ENCODE results near the gene SCGB2A2. TPM values are rescaled to one million over a fixed set of nuclear protein-coding genes. Genes with fewer than 3 reads are reported as not detected.

The SCGB2A2 gene
- total and polyA plus RNA-seq, 10 of the 15 experiments (the other 5 are each of a cell fraction or from before 2014, with no cell fraction given) = not detected

DNA sequence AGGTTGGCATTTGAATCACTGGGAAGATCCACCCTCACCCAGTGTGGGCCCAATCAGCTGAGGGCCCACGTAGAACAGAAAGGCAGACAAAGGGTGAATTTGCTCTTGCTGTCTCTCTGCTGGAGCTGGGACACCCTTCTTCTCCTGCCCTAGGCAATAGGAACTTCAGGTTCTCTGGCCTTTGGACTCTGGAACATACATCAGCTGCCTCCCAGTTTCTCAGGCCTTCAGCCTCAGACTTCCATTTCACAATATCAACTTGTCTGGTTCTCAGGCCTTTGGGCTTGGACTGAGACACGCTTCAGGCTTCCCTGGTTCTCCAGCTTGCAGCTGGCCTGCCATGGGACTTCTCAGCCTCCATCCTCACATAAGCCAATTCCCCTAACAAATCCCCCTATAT is 52.6 kb downstream of the SCGB2A2 start:
- Histone ChIP-seq H3K9me3 (replicated peaks; ENCODE audit: control insufficient read depth, insufficient read depth, low read length) (no peaks in the 10 kb centered on the region), H3K9ac (ENCODE audit: control insufficient read depth, insufficient read depth, low read length) (no peak overlapping the region), H3K36me3 (ENCODE audit: control insufficient read depth in 2 of 2, insufficient read depth in 2 of 2, low read length in 1 of 2) (no peaks in the 10 kb centered on the region), H3K4me3 (no peak overlapping the region), H3K27ac (ENCODE audit: control insufficient read depth, insufficient read depth) (no peak overlapping the region), H3K4me1 (ENCODE audit: control insufficient read depth, insufficient read depth, low read length) (no peaks in the 10 kb centered on the region), H3K79me2 (ENCODE audit: control insufficient read depth, insufficient read depth, low read length) (no peaks in the 10 kb centered on the region), H3K27me3 (replicated peaks in 1 of 2; ENCODE audit: control insufficient read depth in 2 of 2, insufficient read depth in 2 of 2, low read length in 1 of 2) (no peaks in the 10 kb centered on the region; a peak in 2 of 4 replicates), H2AFZ (ENCODE audit: control insufficient read depth, low read depth, low read length) (no peak overlapping the region), H3K4me2 (ENCODE audit: control insufficient read depth, insufficient read depth) (no peak overlapping the region), H4K20me1 (ENCODE audit: control insufficient read depth, insufficient read depth) (0 out of 2 replicates have a peak, but pooled peaks cover 2% of the 10 kb centered on the region)
- FAIRE-seq (no peak), ATAC-seq (no peak), DNase-seq (ENCODE audit: low read depth, low spot score) (no peak)
- ChIA-PET CTCF (interaction anchor here (1.0 to 3.3 kb wide), 7 partner anchors 9 to 215 kb away, joined by 3 to 15 read pairs (median 5); no protein-coding TSS in a partner anchor), SMC1A (ENCODE audit: uncharacterized antibody, unreplicated experiment) (interaction anchor here (0.9 to 1.4 kb wide), 5 partner anchors 9 to 241 kb away, joined by 3 to 4 read pairs (median 4); partner anchors contain the start of gene ASRGL1), POLR2A (no interaction called here), RAD21 (ENCODE audit: unreplicated experiment) (no interaction called here)
- intact Hi-C loops (cut with micrococcal nuclease; ENCODE audit: unreplicated experiment) = no loop called here
- BruUV-seq (replicated peaks) = no TSS peak
- TF ChIP-seq ZBED1 (IDR thresholded peaks at IDR 0.05; ENCODE audit: borderline replicate concordance) (no peak), ASH2L (IDR thresholded peaks at IDR 0.05; ENCODE audit: borderline replicate concordance, low read depth) (no peak), STAT3 (IDR thresholded peaks at IDR 0.05; ENCODE audit: low read depth, low read length) (no peak)
- TF ChIP-seq, protein P1, sequence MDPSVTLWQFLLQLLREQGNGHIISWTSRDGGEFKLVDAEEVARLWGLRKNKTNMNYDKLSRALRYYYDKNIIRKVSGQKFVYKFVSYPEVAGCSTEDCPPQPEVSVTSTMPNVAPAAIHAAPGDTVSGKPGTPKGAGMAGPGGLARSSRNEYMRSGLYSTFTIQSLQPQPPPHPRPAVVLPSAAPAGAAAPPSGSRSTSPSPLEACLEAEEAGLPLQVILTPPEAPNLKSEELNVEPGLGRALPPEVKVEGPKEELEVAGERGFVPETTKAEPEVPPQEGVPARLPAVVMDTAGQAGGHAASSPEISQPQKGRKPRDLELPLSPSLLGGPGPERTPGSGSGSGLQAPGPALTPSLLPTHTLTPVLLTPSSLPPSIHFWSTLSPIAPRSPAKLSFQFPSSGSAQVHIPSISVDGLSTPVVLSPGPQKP (IDR thresholded peaks at IDR 0.05; ENCODE audit: low read depth, low read length) = no peak
- in situ Hi-C loops (cut with MboI) = no loop called here
- WGBS (ENCODE audit: insufficient coverage, insufficient replicate concordance, low lambda C conversion rate, missing lambda C conversion rate) = 0% methylated on average over 1 of the region's 2 CpGs

Other genes starting within 250 kb of the SCGB2A2 start
- gene INCENP, start 146.1 kb upstream of the SCGB2A2 start, total RNA-seq (2014; rRNA removed) = 47.3 and 55.6 TPM in 2 replicates
- 24.7 and 25.7 TPM in 2 replicates for gene INCENP, start 146.1 kb upstream of the SCGB2A2 start, total RNA-seq (2014; rRNA removed; fragmentation: Illumina TruSeq; extraction: Trizol)
- gene INCENP, start 146.1 kb upstream of the SCGB2A2 start, total RNA-seq (2021) = 88.1 and 96.8 TPM in 2 replicates
- 17.1 and 32.3 TPM in 2 replicates for gene INCENP, start 146.1 kb upstream of the SCGB2A2 start, polyA plus RNA-seq (2011; rRNA removed)
- 20.9 and 33.8 TPM in 2 replicates for gene INCENP, start 146.1 kb upstream of the SCGB2A2 start, polyA plus RNA-seq (2014; fragmentation: Illumina TruSeq; extraction: Trizol)
- gene INCENP, start 146.1 kb upstream of the SCGB2A2 start, polyA plus RNA-seq (2014; fragmentation: Nextera tagmentation; extraction: Ambion mirVana) = 1 to 10 TPM; 1.4 to 3.7 TPM
- 51.9 and 52.7 TPM in 2 replicates for gene INCENP, start 146.1 kb upstream of the SCGB2A2 start, polyA plus RNA-seq (2014; rRNA removed)
- gene INCENP, start 146.1 kb upstream of the SCGB2A2 start, polyA plus RNA-seq (2016; fragmentation: Nextera tagmentation; extraction: Ambion mirVana) = 10 to 100 TPM; 16.3 to 19.5 TPM
- gene SCGB1D1, start 79.9 kb upstream of the SCGB2A2 start, total RNA-seq (2014; rRNA removed) = not detected in 2 replicates
- not detected in 2 replicates for gene SCGB1D1, start 79.9 kb upstream of the SCGB2A2 start, total RNA-seq (2014; rRNA removed; fragmentation: Illumina TruSeq; extraction: Trizol)
- not detected in 2 replicates for gene SCGB1D1, start 79.9 kb upstream of the SCGB2A2 start, total RNA-seq (2021)
- gene SCGB1D1, start 79.9 kb upstream of the SCGB2A2 start, polyA plus RNA-seq (2011; rRNA removed) = not detected in 2 replicates
- not detected in 2 replicates for gene SCGB1D1, start 79.9 kb upstream of the SCGB2A2 start, polyA plus RNA-seq (2014; fragmentation: Illumina TruSeq; extraction: Trizol)
- gene SCGB1D1, start 79.9 kb upstream of the SCGB2A2 start, polyA plus RNA-seq (2014; fragmentation: Nextera tagmentation; extraction: Ambion mirVana) = not detected
- gene SCGB1D1, start 79.9 kb upstream of the SCGB2A2 start, polyA plus RNA-seq (2014; rRNA removed) = not detected in 2 replicates
- not detected for gene SCGB1D1, start 79.9 kb upstream of the SCGB2A2 start, polyA plus RNA-seq (2016; fragmentation: Nextera tagmentation; extraction: Ambion mirVana)
- not detected in 2 replicates for gene SCGB2A1, start 61.5 kb upstream of the SCGB2A2 start, total RNA-seq (2014; rRNA removed)
- not detected in 2 replicates for gene SCGB2A1, start 61.5 kb upstream of the SCGB2A2 start, total RNA-seq (2014; rRNA removed; fragmentation: Illumina TruSeq; extraction: Trizol)
- not detected in 2 replicates for gene SCGB2A1, start 61.5 kb upstream of the SCGB2A2 start, total RNA-seq (2021)
- gene SCGB2A1, start 61.5 kb upstream of the SCGB2A2 start, polyA plus RNA-seq (2011; rRNA removed) = not detected in 2 replicates
- gene SCGB2A1, start 61.5 kb upstream of the SCGB2A2 start, polyA plus RNA-seq (2014; fragmentation: Illumina TruSeq; extraction: Trizol) = not detected in 2 replicates
- gene SCGB2A1, start 61.5 kb upstream of the SCGB2A2 start, polyA plus RNA-seq (2014; fragmentation: Nextera tagmentation; extraction: Ambion mirVana) = not detected
- not detected in 2 replicates for gene SCGB2A1, start 61.5 kb upstream of the SCGB2A2 start, polyA plus RNA-seq (2014; rRNA removed)
- gene SCGB2A1, start 61.5 kb upstream of the SCGB2A2 start, polyA plus RNA-seq (2016; fragmentation: Nextera tagmentation; extraction: Ambion mirVana) = not detected
- gene SCGB1D2, start 27.9 kb upstream of the SCGB2A2 start, total RNA-seq (2014; rRNA removed) = not detected in 2 replicates
- gene SCGB1D2, start 27.9 kb upstream of the SCGB2A2 start, total RNA-seq (2014; rRNA removed; fragmentation: Illumina TruSeq; extraction: Trizol) = not detected in 2 replicates
- not detected in 2 replicates for gene SCGB1D2, start 27.9 kb upstream of the SCGB2A2 start, total RNA-seq (2021)
- gene SCGB1D2, start 27.9 kb upstream of the SCGB2A2 start, polyA plus RNA-seq (2011; rRNA removed) = not detected in 2 replicates
- not detected in 2 replicates for gene SCGB1D2, start 27.9 kb upstream of the SCGB2A2 start, polyA plus RNA-seq (2014; fragmentation: Illumina TruSeq; extraction: Trizol)
- not detected for gene SCGB1D2, start 27.9 kb upstream of the SCGB2A2 start, polyA plus RNA-seq (2014; fragmentation: Nextera tagmentation; extraction: Ambion mirVana)
- gene SCGB1D2, start 27.9 kb upstream of the SCGB2A2 start, polyA plus RNA-seq (2014; rRNA removed) = not detected in 2 replicates
- under 1 TPM in 1 of 2 experiments, not detected in 1; 0.48 TPM for gene SCGB1D2, start 27.9 kb upstream of the SCGB2A2 start, polyA plus RNA-seq (2016; fragmentation: Nextera tagmentation; extraction: Ambion mirVana)
- not detected in 2 replicates for gene SCGB1D4, start 28.9 kb downstream of the SCGB2A2 start, total RNA-seq (2014; rRNA removed)
- not detected in 2 replicates for gene SCGB1D4, start 28.9 kb downstream of the SCGB2A2 start, total RNA-seq (2014; rRNA removed; fragmentation: Illumina TruSeq; extraction: Trizol)
- gene SCGB1D4, start 28.9 kb downstream of the SCGB2A2 start, total RNA-seq (2021) = not detected in 2 replicates
- gene SCGB1D4, start 28.9 kb downstream of the SCGB2A2 start, polyA plus RNA-seq (2011; rRNA removed) = not detected in 2 replicates
- not detected in 2 replicates for gene SCGB1D4, start 28.9 kb downstream of the SCGB2A2 start, polyA plus RNA-seq (2014; fragmentation: Illumina TruSeq; extraction: Trizol)
- not detected for gene SCGB1D4, start 28.9 kb downstream of the SCGB2A2 start, polyA plus RNA-seq (2014; fragmentation: Nextera tagmentation; extraction: Ambion mirVana)
- gene SCGB1D4, start 28.9 kb downstream of the SCGB2A2 start, polyA plus RNA-seq (2014; rRNA removed) = not detected in 2 replicates
- not detected for gene SCGB1D4, start 28.9 kb downstream of the SCGB2A2 start, polyA plus RNA-seq (2016; fragmentation: Nextera tagmentation; extraction: Ambion mirVana)
- gene ASRGL1, start 67.3 kb downstream of the SCGB2A2 start, total RNA-seq (2014; rRNA removed) = 4.9 and 5.8 TPM in 2 replicates
- 2.9 and 3.4 TPM in 2 replicates for gene ASRGL1, start 67.3 kb downstream of the SCGB2A2 start, total RNA-seq (2014; rRNA removed; fragmentation: Illumina TruSeq; extraction: Trizol)
- 4.5 and 5.8 TPM in 2 replicates for gene ASRGL1, start 67.3 kb downstream of the SCGB2A2 start, total RNA-seq (2021)
- 23.3 and 24.5 TPM in 2 replicates for gene ASRGL1, start 67.3 kb downstream of the SCGB2A2 start, polyA plus RNA-seq (2011; rRNA removed)
- gene ASRGL1, start 67.3 kb downstream of the SCGB2A2 start, polyA plus RNA-seq (2014; fragmentation: Illumina TruSeq; extraction: Trizol) = 2.7 and 2.9 TPM in 2 replicates
- gene ASRGL1, start 67.3 kb downstream of the SCGB2A2 start, polyA plus RNA-seq (2014; fragmentation: Nextera tagmentation; extraction: Ambion mirVana) = 1 to 10 TPM in 1 of 2 experiments, under 1 TPM in 1; 0.97 to 1.9 TPM
- 3.9 and 5.7 TPM in 2 replicates for gene ASRGL1, start 67.3 kb downstream of the SCGB2A2 start, polyA plus RNA-seq (2014; rRNA removed)
- 10 to 100 TPM; 10.5 to 12.4 TPM for gene ASRGL1, start 67.3 kb downstream of the SCGB2A2 start, polyA plus RNA-seq (2016; fragmentation: Nextera tagmentation; extraction: Ambion mirVana)
- not detected in 2 replicates for gene SCGB1A1, start 148.9 kb downstream of the SCGB2A2 start, total RNA-seq (2014; rRNA removed)
- not detected in 2 replicates for gene SCGB1A1, start 148.9 kb downstream of the SCGB2A2 start, total RNA-seq (2014; rRNA removed; fragmentation: Illumina TruSeq; extraction: Trizol)
- gene SCGB1A1, start 148.9 kb downstream of the SCGB2A2 start, total RNA-seq (2021) = 0.72 TPM in 1 of 2 replicates, not detected in the other
- gene SCGB1A1, start 148.9 kb downstream of the SCGB2A2 start, polyA plus RNA-seq (2011; rRNA removed) = not detected in 2 replicates
- not detected in 2 replicates for gene SCGB1A1, start 148.9 kb downstream of the SCGB2A2 start, polyA plus RNA-seq (2014; fragmentation: Illumina TruSeq; extraction: Trizol)
- not detected for gene SCGB1A1, start 148.9 kb downstream of the SCGB2A2 start, polyA plus RNA-seq (2014; fragmentation: Nextera tagmentation; extraction: Ambion mirVana)
- not detected in 2 replicates for gene SCGB1A1, start 148.9 kb downstream of the SCGB2A2 start, polyA plus RNA-seq (2014; rRNA removed)
- gene SCGB1A1, start 148.9 kb downstream of the SCGB2A2 start, polyA plus RNA-seq (2016; fragmentation: Nextera tagmentation; extraction: Ambion mirVana) = not detected